ENCODE measurements around the gene ZNF335.

DNA sequence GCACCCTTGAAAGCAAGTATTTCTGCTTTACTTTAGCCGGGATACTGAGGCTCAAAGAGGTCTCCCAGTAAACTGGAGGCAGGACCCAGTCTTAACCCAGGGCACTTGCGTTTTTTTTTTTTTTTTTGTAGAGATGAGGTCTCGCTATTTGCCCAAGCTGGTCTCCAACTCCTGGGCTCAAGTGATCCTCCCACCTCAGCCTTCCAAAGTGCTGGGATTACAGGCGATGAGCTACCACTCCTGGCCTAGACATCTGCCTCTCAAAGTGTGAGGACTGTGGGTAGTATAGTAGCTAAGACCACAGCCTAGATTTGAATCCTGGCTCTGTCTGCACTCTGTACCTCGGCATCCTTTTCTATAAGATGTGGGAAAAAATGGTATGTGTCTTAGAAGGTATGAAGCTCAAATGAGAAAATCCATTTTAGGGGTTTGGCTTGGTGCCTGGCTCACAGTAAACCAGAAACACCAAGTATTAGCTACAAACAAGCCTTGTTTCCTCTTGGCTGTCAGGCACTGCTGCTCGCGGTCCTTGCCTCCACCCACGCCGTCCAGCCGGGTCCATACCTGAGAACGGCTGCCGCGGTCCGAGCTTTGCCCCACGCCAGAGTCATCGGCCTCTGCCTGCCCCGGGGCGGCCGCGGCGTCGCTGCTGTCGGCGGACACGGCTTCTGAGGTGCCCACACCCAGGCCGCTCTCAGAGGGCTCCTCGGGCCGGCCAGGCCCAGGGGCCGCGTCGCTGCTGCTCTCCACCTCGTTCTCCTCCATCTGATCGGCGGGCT lies 1.2 kb downstream of the ZNF335 start:
- TF ChIP-seq, protein P1, sequence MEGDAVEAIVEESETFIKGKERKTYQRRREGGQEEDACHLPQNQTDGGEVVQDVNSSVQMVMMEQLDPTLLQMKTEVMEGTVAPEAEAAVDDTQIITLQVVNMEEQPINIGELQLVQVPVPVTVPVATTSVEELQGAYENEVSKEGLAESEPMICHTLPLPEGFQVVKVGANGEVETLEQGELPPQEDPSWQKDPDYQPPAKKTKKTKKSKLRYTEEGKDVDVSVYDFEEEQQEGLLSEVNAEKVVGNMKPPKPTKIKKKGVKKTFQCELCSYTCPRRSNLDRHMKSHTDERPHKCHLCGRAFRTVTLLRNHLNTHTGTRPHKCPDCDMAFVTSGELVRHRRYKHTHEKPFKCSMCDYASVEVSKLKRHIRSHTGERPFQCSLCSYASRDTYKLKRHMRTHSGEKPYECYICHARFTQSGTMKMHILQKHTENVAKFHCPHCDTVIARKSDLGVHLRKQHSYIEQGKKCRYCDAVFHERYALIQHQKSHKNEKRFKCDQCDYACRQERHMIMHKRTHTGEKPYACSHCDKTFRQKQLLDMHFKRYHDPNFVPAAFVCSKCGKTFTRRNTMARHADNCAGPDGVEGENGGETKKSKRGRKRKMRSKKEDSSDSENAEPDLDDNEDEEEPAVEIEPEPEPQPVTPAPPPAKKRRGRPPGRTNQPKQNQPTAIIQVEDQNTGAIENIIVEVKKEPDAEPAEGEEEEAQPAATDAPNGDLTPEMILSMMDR (conservative IDR thresholded peaks at IDR 0.05 in 1 of 2, IDR thresholded peaks at IDR 0.05 in 1 of 2; ENCODE audit: low read depth in 1 of 2, low read length in 2 of 2) = no peak
- no peak for TF ChIP-seq EZH2 (IDR thresholded peaks at IDR 0.05; ENCODE audit: low read length, missing control alignments)

Measured in fibroblast of lung (primary cell).